Panc1 (cell line): ENCODE data around the gene KRT9. TPM values are rescaled to one million over a fixed set of nuclear protein-coding genes. Genes with fewer than 3 reads are reported as not detected.

Experiments
- ATAC-seq: fragments of 200-7000 bp; cut with Tn5 transposase; 2 replicates; pipeline ENCODE4 v1.9.1; 2020; ENCODE audit warnings: mild to moderate bottlenecking, moderate library complexity
- BruUV-seq: library from RNA; stranded (reverse); fragments of 400-500 nt; replicated peaks from 2 replicates; lab custom pipeline; 2021; lab: Mats Ljungman, UMichigan
- CTCF ChIA-PET: fragments of 300-600 bp; sonication (Branson Sonifier 250); formaldehyde crosslinking; loops from one replicate; lab custom pipeline; 2022; ENCODE audit warnings: antibody characterized with exemption; lab: Charles Lee
- POLR2A ChIA-PET: fragments of 300-600 bp; sonication (Branson Sonifier 250); formaldehyde crosslinking; loops from one replicate; lab custom pipeline; 2022; ENCODE audit warnings: antibody characterized with exemption; lab: Charles Lee
- DNase-seq: peaks from one replicate; pipeline ENCODE4 v3.0.0-alpha.2; 2010; ENCODE audit warnings: low read depth, low spot score
- H3K27ac ChIP-seq: 2 replicates; pipeline ENCODE4 v1.5.1; 2011; ENCODE audit warnings: mild to moderate bottlenecking, low read length, inconsistent platforms
- H3K27me3 ChIP-seq: fragments of 200-500 bp; sonication (Bioruptor generic); 2 replicates; pipeline ENCODE4 v1.6.0; 2014; ENCODE audit warnings: low read length, inconsistent platforms; ENCODE audit not compliant: control insufficient read depth, insufficient read depth
- H3K36me3 ChIP-seq: fragments of 200-500 bp; sonication (Bioruptor generic); 2 replicates; pipeline ENCODE4 v1.5.1; 2014; ENCODE audit warnings: inconsistent platforms, mild to moderate bottlenecking, low read length, moderate library complexity; ENCODE audit not compliant: control insufficient read depth, insufficient read depth
- H3K4me1 ChIP-seq: 2 replicates; pipeline ENCODE4 v1.5.1; 2011; ENCODE audit warnings: inconsistent platforms, mild to moderate bottlenecking, low read length, moderate library complexity; ENCODE audit not compliant: control insufficient read depth, insufficient read depth
- H3K4me3 ChIP-seq, 2 experiments: 2 replicates each; pipeline ENCODE4 v1.5.1; 2011 to 2012; ENCODE audit warnings: low read depth in 2 of 2, low read length in 2 of 2, mild to moderate bottlenecking in 2 of 2, inconsistent platforms in 1 of 2, moderate library complexity in 1 of 2
- H3K9me3 ChIP-seq: fragments of 200-500 bp; sonication (Bioruptor generic); 2 replicates; pipeline ENCODE4 v1.5.1; 2014; ENCODE audit warnings: low read depth, mild to moderate bottlenecking, inconsistent platforms, low read length, moderate library complexity; ENCODE audit not compliant: control insufficient read depth, insufficient read depth
- POLR2AphosphoS5 ChIP-seq: IDR thresholded peaks from 2 replicates; pipeline ENCODE4 v1.6.1; 2012; ENCODE audit warnings: mild to moderate bottlenecking, low read depth, low read length, moderate library complexity
- SIN3A ChIP-seq: IDR thresholded peaks from 2 replicates; pipeline ENCODE4 v1.6.1; 2012; ENCODE audit warnings: low read depth, mild to moderate bottlenecking, low read length, moderate library complexity, borderline replicate concordance; ENCODE audit not compliant: insufficient read depth
- TCF7L2 ChIP-seq: IDR thresholded peaks from 2 replicates; pipeline ENCODE4 v1.6.1; 2011; ENCODE audit warnings: mild to moderate bottlenecking, low read depth, low read length, inconsistent platforms
- in situ Hi-C: cut with HindIII; loops from 2 replicates; pipeline ENCODE4 v1.10.0; 2016; ENCODE audit warnings: low sequenced_read_pairs, low pct_unique_long_range_greater_than_20kb
- intact Hi-C: fragments of 100-400 bp; cut with micrococcal nuclease; formaldehyde crosslinking; loops from one replicate; pipeline ENCODE4 v1.10.0; 2022; ENCODE audit not compliant: unreplicated experiment
- total RNA-seq: library from RNA; stranded (reverse); gene quantifications from one replicate; pipeline ENCODE4 v1.2.1, GENCODE V29; 2021; ENCODE audit not compliant: unreplicated experiment
- TF ChIP-seq, protein P1 (sequence below), 2 experiments: IDR thresholded peaks; 2 replicates each; pipeline ENCODE4 v1.6.1; 2011 to 2012; ENCODE audit warnings: low read depth in 2 of 2, control low read depth in 1 of 2, low read length in 1 of 2, mild to moderate bottlenecking in 1 of 2, moderate library complexity in 1 of 2; ENCODE audit not compliant: insufficient read depth in 1 of 2
- TF ChIP-seq, protein P2 (sequence below): fragments of 450-650 bp; IDR thresholded peaks from 2 replicates; pipeline ENCODE4 v1.5.1; 2017; ENCODE audit warnings: mild to moderate bottlenecking

KRT9 gene
- total RNA-seq, 1 experiment from 2014 or later = not detected

DNA sequence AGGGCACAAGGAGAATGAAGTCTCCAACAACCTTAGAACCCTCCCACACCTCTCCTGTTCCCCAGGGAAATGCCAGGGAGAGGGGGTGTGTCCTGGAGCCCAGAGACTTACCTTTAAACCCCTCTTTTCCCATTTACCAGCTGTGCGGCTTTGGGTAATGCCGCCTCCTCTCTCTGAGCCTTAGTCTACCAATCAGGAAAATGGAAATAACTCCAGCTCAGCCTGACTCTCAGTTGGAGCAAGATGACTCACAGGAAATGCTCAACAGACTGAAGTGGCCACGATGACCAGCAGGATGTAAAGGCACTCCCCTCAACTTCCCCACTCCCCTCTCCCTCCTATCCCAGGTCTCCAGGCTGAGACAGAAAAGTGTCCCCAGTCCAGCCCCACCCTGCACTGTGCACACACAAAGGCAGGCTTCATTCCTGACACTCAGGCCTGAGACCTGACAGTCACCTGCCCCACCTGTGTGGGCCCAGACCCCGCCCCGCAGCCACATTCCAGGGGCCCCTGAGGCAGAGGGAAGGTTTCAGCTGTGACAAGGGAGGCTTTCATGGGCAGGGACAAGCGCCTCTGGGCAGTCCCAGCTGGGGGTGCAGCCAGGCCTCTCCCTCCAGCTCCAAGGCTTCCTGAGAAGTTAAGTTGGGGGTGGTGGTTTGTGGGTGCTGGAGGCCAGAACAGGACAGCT, 50.1 kb downstream of the KRT9 start:
- Histone ChIP-seq H3K4me3 (peak overlapping the region in 1 of 2 experiments; percentile 9; a peak in 1 of 4 replicates), H3K4me1 (peaks cover 86% of the 10 kb centered on the region), H3K27me3 (no peaks in the 10 kb centered on the region), H3K36me3 (peaks cover 5% of the 10 kb centered on the region), H3K27ac (peak overlapping the region; percentile 96), H3K9me3 (no peaks in the 10 kb centered on the region)
- POLR2A ChIA-PET = interaction anchor here (0.7 to 1.1 kb wide), 3 partner anchors 8 to 27 kb away, joined by 3 to 4 read pairs (median 3); no protein-coding TSS in a partner anchor
- ATAC-seq (peak; percentile 63), DNase-seq (peak; percentile 74)
- intact Hi-C loops (loop anchor here (10.0 kb wide), 1 partner anchor 617 kb away; no protein-coding TSS in a partner anchor), in situ Hi-C loops (no loop called here)
- TF ChIP-seq POLR2AphosphoS5 (peak; percentile 10; the same call in 1 of the 2 replicates), SIN3A (no peak; the same call in 1 of the 2 replicates)
- TF ChIP-seq, protein P1, sequence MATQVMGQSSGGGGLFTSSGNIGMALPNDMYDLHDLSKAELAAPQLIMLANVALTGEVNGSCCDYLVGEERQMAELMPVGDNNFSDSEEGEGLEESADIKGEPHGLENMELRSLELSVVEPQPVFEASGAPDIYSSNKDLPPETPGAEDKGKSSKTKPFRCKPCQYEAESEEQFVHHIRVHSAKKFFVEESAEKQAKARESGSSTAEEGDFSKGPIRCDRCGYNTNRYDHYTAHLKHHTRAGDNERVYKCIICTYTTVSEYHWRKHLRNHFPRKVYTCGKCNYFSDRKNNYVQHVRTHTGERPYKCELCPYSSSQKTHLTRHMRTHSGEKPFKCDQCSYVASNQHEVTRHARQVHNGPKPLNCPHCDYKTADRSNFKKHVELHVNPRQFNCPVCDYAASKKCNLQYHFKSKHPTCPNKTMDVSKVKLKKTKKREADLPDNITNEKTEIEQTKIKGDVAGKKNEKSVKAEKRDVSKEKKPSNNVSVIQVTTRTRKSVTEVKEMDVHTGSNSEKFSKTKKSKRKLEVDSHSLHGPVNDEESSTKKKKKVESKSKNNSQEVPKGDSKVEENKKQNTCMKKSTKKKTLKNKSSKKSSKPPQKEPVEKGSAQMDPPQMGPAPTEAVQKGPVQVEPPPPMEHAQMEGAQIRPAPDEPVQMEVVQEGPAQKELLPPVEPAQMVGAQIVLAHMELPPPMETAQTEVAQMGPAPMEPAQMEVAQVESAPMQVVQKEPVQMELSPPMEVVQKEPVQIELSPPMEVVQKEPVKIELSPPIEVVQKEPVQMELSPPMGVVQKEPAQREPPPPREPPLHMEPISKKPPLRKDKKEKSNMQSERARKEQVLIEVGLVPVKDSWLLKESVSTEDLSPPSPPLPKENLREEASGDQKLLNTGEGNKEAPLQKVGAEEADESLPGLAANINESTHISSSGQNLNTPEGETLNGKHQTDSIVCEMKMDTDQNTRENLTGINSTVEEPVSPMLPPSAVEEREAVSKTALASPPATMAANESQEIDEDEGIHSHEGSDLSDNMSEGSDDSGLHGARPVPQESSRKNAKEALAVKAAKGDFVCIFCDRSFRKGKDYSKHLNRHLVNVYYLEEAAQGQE (IDR thresholded peaks at IDR 0.05; ENCODE audit: insufficient read depth in 1 of 2, low read depth in 2 of 2, low read length in 1 of 2) = no peak
- CTCF ChIA-PET = interaction anchor here (0.6 to 6.0 kb wide), 5 partner anchors 27 to 720 kb away, joined by 4 to 46 read pairs (median 7); no protein-coding TSS in a partner anchor
- no TSS peak for BruUV-seq

GRCh38 chr17:41520821-41521521, 50.9 kb downstream of the KRT9 start:
- H3K4me1 ChIP-seq = peaks cover 86% of the 10 kb centered on the region
- H3K27ac ChIP-seq = peak overlapping the region; percentile 96
- POLR2A ChIA-PET = interaction anchor here (0.6 to 1.1 kb wide), 4 partner anchors 9 to 169 kb away, joined by 3 to 4 read pairs (median 3); no protein-coding TSS in a partner anchor
- H3K27me3 ChIP-seq = no peaks in the 10 kb centered on the region
- DNase-seq (no peak), ATAC-seq (peak; percentile 20)
- BruUV-seq = no TSS peak
- peak overlapping the region in 1 of 2 experiments; percentile 9; a peak in 1 of 4 replicates for H3K4me3 ChIP-seq
- no peaks in the 10 kb centered on the region for H3K9me3 ChIP-seq
- CTCF ChIA-PET = interaction anchor here (0.6 to 6.0 kb wide), 5 partner anchors 28 to 719 kb away, joined by 3 to 46 read pairs (median 7); no protein-coding TSS in a partner anchor
- in situ Hi-C loops (no loop called here), intact Hi-C loops (loop anchor here (10.0 kb wide), 1 partner anchor 616 kb away; no protein-coding TSS in a partner anchor)
- H3K36me3 ChIP-seq = peaks cover 3% of the 10 kb centered on the region; the same call in 1 of the 2 replicates
- TF ChIP-seq TCF7L2 (no peak), POLR2AphosphoS5 (peak; percentile 48), SIN3A (no peak)
- TF ChIP-seq, protein P2, sequence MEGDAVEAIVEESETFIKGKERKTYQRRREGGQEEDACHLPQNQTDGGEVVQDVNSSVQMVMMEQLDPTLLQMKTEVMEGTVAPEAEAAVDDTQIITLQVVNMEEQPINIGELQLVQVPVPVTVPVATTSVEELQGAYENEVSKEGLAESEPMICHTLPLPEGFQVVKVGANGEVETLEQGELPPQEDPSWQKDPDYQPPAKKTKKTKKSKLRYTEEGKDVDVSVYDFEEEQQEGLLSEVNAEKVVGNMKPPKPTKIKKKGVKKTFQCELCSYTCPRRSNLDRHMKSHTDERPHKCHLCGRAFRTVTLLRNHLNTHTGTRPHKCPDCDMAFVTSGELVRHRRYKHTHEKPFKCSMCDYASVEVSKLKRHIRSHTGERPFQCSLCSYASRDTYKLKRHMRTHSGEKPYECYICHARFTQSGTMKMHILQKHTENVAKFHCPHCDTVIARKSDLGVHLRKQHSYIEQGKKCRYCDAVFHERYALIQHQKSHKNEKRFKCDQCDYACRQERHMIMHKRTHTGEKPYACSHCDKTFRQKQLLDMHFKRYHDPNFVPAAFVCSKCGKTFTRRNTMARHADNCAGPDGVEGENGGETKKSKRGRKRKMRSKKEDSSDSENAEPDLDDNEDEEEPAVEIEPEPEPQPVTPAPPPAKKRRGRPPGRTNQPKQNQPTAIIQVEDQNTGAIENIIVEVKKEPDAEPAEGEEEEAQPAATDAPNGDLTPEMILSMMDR = no peak
- TF ChIP-seq, protein P1 (IDR thresholded peaks at IDR 0.05; ENCODE audit: insufficient read depth in 1 of 2, low read depth in 2 of 2, low read length in 1 of 2) = peak in 1 of 2 experiments; percentile 43; a peak in 1 of 4 replicates
